HG03571 (cell line): ENCODE measurements around the gene HIPK1.
"Not testable (repeated sequence)": the region's sequence is repeated elsewhere in the genome, so short reads cannot be mapped to it uniquely, and the experiment has no call there.

ENCODE experiments used
- ATAC-seq: cut with Tn5 transposase; IDR thresholded peaks from one replicate; pipeline ENCODE4 v1.9.1; 2021; ENCODE audit not compliant: unreplicated experiment

Gene HIPK1

GRCh38 chr1:114009393-114009792 lies 80.3 kb downstream of the HIPK1 start:
- no peak for ATAC-seq

- ATAC-seq, result no peak
Measured at GRCh38 chr1:114010433-114011184, 81.5 kb downstream of the HIPK1 start.

GRCh38 chr1:114011796-114012195 lies 82.7 kb downstream of the HIPK1 start:
- ATAC-seq, result no peak

GRCh38 chr1:114015075-114015474 lies 86.0 kb downstream of the HIPK1 start:
- no peak for ATAC-seq

- ATAC-seq, result not testable (repeated sequence)
Measured at GRCh38 chr1:114019724-114020123, 90.6 kb downstream of the HIPK1 start.

GRCh38 chr1:114021665-114022099 lies 92.6 kb downstream of the HIPK1 start:
- no peak for ATAC-seq

- no peak for ATAC-seq
Measured at GRCh38 chr1:114022877-114023276, 93.8 kb downstream of the HIPK1 start.

- ATAC-seq, result no peak
Measured at GRCh38 chr1:114023377-114023776, 94.3 kb downstream of the HIPK1 start.

GRCh38 chr1:114024049-114024448 lies 94.9 kb downstream of the HIPK1 start:
- ATAC-seq, result no peak

GRCh38 chr1:114025609-114026401 lies 96.7 kb downstream of the HIPK1 start:
- no peak for ATAC-seq

GRCh38 chr1:114026797-114027196 lies 97.7 kb downstream of the HIPK1 start:
- ATAC-seq, result no peak
